G401.6 (cell line): Measurements from ENCODE around the gene STC2.

Experiments used
- FAIRE-seq: peaks from 2 replicates; lab custom pipeline; 2012; peaks lifted over from hg19 to GRCh38; lab: Jason Lieb, UNC

The STC2 gene

GRCh38 chr5:173312821-173313220 lies 15.4 kb downstream of the STC2 start:
- FAIRE-seq: no peak

DNA sequence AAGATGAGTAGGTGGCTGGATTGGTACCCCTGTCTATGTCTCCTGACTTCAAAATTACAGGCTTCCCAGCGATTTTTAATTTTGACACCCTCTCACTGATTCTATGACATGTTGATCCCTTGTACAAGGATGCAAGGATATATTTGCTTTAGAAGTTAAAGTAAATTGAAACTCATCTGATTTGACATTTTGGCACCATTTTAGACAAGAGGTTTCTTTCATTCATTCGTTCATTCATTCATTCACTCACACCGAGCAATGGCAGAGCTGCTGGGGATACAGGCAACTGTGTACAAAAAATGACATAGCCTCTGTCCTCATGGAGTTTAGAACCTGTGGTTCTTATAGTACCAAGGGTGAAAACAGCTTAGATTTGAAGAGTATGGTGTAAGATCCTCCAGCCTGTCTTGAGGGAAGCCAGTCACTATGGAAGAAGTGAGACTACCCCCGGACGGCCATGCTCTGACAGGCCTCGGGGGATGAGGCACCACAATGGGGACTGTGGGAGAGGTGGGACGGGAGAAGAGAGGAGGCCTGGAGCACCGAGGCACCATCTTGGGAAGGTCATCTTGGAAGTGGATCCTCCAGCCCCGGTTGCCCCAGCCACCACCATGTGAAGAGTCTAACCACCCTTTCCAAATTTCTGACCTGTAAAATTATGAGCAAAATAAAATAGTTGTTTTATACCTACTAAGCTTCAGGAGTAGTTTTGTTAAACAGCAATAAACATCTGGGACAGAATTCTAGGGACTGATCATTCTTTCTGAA lies 16.2 kb downstream of the STC2 start:
- no peak for FAIRE-seq

- FAIRE-seq: no peak
These were observed 17.1 kb downstream of the STC2 start for GRCh38 chr5:173310861-173311785.

GRCh38 chr5:173310218-173310769 lies 17.9 kb downstream of the STC2 start:
- no peak for FAIRE-seq

GRCh38 chr5:173309731-173310130 lies 18.5 kb downstream of the STC2 start:
- no peak for FAIRE-seq

- no peak for FAIRE-seq
These were observed 20.0 kb downstream of the STC2 start for GRCh38 chr5:173308226-173308625.

DNA sequence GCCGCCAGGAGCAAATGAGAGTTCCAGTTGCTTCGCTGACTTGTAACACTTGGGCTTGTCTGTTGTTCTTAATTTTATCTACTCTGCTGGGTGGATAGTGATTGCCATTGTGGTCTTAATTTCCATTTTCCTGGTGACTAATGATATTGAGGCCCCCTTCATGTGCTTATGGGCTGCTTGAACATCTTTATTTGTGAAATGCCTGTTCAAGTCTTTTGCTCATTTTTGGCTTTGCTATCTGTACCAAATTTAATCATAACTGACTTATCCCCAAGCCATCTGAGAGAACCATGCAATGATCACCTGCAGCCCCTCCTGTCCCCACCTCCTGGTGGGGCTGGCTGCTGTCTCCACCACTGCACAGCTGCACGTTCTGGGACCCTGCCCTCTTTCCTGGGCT lies 20.5 kb downstream of the STC2 start:
- no peak for FAIRE-seq

- no peak for FAIRE-seq
These were observed 21.5 kb downstream of the STC2 start for GRCh38 chr5:173306695-173307094.

DNA sequence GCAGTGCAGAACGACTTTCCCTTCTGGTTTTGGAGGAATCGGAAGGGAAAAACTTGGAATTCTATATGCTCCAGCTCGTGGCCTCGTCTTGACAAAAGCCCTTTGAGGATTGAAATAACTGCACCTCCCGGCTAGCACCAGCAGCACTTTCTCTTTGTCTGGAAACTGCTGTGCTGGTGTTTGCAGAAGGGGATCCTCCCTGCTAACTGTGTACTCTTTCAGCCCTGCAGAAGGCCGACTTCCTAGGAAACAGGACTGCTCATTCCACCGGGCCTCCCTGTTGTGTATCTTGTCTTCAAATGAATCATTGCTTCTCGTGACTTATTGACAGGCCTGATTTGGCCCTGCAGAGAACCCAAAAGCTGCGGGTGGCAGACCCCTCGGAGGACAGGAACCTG lies 23.6 kb downstream of the STC2 start:
- FAIRE-seq: no peak

GRCh38 chr5:173303878-173304590 lies 24.2 kb downstream of the STC2 start:
- FAIRE-seq: no peak

GRCh38 chr5:173302546-173303155 lies 25.6 kb downstream of the STC2 start:
- FAIRE-seq: no peak

DNA sequence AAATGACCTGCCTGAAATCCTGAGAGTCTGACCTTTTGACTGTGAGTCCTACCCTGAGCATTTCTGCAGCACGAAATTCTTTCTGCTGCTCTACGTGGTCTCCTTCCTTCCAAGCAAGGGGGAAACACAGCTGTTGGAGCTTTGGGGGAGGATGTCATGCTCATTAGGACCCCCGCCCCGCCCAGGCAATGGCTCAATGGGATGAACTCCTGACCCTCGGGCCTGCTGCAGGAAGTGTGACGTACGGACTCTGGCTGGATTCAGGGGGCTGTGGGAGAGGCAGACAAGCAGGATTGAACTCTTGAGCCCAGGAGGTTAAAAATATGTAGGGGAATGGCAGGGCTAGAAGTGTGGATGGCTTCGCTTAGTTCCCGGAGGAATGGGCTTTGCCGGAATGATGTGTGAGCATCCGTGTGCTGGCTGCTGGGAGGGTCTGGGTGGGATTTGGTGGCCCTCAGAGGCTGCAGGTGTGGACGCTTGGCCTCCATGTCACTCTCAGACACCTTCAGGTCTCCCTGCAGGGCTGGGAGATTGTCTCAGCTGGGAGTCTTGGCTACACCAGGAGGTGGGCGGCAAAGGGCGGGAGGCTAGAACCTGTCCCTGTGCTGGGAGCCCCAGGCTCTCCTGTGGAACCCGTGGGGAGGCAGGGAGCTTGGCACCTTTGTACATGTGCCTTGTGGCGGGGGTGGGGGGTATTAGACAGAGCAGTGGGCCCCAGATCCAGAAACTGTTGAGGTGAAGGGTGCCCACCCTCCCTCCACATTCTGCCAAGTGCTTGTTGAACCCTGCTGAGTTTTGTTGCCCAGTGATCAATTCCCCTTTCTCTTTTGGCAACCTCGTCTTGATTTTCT lies 26.3 kb downstream of the STC2 start:
- no peak for FAIRE-seq

DNA sequence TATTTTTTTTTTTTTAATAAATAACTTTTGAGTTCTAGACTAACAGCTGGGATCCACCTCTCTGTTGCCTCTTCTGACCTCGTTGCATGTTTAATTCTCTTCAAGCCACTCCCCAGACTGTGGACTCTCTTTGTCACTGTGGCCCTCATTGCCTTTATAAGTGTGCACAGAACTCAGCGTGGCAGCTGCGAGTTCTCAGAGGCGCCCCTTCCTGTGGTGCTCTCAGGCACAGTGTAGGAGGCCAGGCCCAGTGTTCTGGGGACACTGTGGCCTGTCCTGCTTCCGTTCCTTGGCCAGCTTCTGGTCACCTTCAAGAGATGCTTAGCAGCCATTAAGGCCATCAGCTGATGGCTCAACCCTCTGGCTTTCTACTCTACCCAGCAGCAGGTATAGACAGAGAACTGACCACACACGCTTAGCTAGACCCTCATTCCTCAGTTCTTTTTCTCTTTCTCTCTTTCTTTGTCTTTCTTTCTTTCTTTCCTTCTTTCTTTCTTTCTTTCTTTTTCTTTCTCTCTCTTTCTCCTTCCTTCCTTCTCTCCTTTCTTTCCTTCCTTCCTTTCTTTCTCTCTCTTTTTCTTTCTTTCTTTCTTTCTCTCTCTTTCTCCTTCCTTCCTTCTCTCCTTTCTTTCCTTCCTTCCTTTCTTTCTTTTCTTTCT lies 27.7 kb downstream of the STC2 start:
- FAIRE-seq: no peak

- no peak for FAIRE-seq
These were observed 28.4 kb downstream of the STC2 start for GRCh38 chr5:173299820-173300219.

- no peak for FAIRE-seq
These were observed 29.8 kb downstream of the STC2 start for GRCh38 chr5:173298213-173298926.

DNA sequence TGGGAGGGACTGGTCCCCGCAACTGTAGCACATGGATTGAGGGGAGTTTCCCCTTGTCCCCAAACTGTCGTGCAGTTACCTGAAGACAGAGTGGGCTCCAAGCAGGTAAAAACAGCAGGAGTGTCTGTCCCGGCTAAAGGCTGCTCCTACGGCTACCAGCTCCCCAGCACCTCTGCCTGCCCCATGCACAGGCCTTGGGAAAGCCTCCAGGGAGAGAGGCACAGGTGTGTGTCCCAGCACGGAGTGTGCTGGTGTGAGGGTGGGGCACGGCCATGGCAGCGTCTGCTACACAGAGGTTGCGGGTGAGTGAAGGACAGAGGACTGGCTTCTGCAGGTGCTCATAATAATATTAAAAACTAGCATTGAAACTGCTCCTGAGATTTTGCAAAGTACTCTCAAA lies 30.4 kb downstream of the STC2 start:
- no peak for FAIRE-seq

GRCh38 chr5:173296737-173297676 lies 31.2 kb downstream of the STC2 start:
- FAIRE-seq: no peak

DNA sequence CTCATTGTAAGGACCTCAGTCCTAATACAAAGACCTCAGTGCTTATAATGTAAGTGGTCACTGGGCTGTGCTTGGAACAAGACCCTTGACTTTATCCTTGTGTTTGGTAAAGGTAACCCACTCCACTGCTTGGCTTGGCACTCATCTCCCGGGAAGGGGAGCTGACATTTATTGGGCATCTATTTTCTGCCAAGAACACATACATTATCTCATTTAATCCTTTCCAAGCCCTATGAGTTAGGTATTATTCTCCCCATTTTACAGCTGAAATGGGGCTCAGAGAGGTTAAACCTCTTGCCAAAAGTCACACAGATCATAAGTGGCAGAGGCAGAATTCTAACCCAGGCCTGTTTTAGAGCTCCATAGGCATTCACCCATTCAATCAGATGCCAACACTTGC lies 32.4 kb downstream of the STC2 start:
- no peak for FAIRE-seq
